ENCODE data around the gene SCAMP5.

DNA sequence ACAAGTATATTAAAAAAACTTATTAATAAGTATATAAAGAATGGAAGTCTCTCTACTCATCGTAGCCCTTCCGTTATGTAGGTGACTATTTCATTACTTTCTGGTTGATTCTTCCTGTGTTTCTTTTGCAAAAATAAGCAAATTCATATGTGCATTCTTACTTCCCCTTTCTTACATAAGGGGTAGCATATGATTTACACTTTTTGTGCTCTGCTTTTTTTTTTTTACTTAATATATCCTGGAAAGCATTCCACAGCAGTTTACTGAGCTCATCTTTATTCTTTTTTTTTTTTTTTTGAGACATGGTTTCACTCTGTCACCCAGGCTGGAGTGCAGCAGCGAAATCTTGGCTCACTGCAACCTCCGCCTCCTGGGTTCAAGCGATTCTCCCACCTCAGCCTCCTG is 12.9 kb downstream of the SCAMP5 start:
- TF ChIP-seq, protein P1, sequence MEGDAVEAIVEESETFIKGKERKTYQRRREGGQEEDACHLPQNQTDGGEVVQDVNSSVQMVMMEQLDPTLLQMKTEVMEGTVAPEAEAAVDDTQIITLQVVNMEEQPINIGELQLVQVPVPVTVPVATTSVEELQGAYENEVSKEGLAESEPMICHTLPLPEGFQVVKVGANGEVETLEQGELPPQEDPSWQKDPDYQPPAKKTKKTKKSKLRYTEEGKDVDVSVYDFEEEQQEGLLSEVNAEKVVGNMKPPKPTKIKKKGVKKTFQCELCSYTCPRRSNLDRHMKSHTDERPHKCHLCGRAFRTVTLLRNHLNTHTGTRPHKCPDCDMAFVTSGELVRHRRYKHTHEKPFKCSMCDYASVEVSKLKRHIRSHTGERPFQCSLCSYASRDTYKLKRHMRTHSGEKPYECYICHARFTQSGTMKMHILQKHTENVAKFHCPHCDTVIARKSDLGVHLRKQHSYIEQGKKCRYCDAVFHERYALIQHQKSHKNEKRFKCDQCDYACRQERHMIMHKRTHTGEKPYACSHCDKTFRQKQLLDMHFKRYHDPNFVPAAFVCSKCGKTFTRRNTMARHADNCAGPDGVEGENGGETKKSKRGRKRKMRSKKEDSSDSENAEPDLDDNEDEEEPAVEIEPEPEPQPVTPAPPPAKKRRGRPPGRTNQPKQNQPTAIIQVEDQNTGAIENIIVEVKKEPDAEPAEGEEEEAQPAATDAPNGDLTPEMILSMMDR (conservative IDR thresholded peaks at IDR 0.05; ENCODE audit: low read length) = no peak
- no peak for TF ChIP-seq EZH2phosphoT487 (IDR thresholded peaks at IDR 0.05; ENCODE audit: borderline replicate concordance)
